Measurements from ENCODE around the gene CNDP1.

GRCh38 chr18:74534981-74535649 lies 815 bp downstream of the CNDP1 start:
- TF ChIP-seq ZFP41 (tag by site-specific recombination; IDR thresholded peaks at IDR 0.05; ENCODE audit: borderline replicate concordance) (no peak), SP3 (tag by site-specific recombination; IDR thresholded peaks at IDR 0.05) (no peak), ZNF184 (tag by site-specific recombination; IDR thresholded peaks at IDR 0.05) (no peak), ZNF175 (tag by site-specific recombination; IDR thresholded peaks at IDR 0.05) (no peak), ZBTB7A (tag by site-specific recombination; IDR thresholded peaks at IDR 0.05; ENCODE audit: low read depth) (no peak), ZNF571 (tag by site-specific recombination; IDR thresholded peaks at IDR 0.05) (no peak), ELK4 (IDR thresholded peaks at IDR 0.05; ENCODE audit: borderline replicate concordance, low read depth, low read length) (no peak)
- TF ChIP-seq, protein P1, sequence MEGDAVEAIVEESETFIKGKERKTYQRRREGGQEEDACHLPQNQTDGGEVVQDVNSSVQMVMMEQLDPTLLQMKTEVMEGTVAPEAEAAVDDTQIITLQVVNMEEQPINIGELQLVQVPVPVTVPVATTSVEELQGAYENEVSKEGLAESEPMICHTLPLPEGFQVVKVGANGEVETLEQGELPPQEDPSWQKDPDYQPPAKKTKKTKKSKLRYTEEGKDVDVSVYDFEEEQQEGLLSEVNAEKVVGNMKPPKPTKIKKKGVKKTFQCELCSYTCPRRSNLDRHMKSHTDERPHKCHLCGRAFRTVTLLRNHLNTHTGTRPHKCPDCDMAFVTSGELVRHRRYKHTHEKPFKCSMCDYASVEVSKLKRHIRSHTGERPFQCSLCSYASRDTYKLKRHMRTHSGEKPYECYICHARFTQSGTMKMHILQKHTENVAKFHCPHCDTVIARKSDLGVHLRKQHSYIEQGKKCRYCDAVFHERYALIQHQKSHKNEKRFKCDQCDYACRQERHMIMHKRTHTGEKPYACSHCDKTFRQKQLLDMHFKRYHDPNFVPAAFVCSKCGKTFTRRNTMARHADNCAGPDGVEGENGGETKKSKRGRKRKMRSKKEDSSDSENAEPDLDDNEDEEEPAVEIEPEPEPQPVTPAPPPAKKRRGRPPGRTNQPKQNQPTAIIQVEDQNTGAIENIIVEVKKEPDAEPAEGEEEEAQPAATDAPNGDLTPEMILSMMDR (tag by site-specific recombination; IDR thresholded peaks at IDR 0.05), result no peak
- TF ChIP-seq, protein P2, sequence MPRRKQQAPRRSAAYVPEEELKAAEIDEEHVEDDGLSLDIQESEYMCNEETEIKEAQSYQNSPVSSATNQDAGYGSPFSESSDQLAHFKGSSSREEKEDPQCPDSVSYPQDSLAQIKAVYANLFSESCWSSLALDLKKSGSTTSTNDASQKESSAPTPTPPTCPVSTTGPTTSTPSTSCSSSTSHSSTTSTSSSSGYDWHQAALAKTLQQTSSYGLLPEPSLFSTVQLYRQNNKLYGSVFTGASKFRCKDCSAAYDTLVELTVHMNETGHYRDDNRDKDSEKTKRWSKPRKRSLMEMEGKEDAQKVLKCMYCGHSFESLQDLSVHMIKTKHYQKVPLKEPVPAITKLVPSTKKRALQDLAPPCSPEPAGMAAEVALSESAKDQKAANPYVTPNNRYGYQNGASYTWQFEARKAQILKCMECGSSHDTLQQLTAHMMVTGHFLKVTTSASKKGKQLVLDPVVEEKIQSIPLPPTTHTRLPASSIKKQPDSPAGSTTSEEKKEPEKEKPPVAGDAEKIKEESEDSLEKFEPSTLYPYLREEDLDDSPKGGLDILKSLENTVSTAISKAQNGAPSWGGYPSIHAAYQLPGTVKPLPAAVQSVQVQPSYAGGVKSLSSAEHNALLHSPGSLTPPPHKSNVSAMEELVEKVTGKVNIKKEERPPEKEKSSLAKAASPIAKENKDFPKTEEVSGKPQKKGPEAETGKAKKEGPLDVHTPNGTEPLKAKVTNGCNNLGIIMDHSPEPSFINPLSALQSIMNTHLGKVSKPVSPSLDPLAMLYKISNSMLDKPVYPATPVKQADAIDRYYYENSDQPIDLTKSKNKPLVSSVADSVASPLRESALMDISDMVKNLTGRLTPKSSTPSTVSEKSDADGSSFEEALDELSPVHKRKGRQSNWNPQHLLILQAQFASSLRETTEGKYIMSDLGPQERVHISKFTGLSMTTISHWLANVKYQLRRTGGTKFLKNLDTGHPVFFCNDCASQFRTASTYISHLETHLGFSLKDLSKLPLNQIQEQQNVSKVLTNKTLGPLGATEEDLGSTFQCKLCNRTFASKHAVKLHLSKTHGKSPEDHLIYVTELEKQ (tag by site-specific recombination; IDR thresholded peaks at IDR 0.05; ENCODE audit: borderline replicate concordance), result no peak

Data from HEK293 (cell line).